Measurements from ENCODE around the gene VPS37B. TPM values are rescaled to one million over a fixed set of nuclear protein-coding genes. Genes with fewer than 3 reads are reported as not detected.

The VPS37B gene
- total RNA-seq, 1 experiment from 2014 or later, result 104 TPM

- no peak for TF ChIP-seq CTCF (IDR thresholded peaks at IDR 0.05; ENCODE audit: unreplicated experiment)
- Mint-ChIP-seq H3K9me3 (ENCODE audit: low read depth, unreplicated experiment) (no peaks in the 10 kb centered on the region), H3K4me1 (ENCODE audit: low read depth, unreplicated experiment) (peaks cover 40% of the 10 kb centered on the region), H3K4me3 (ENCODE audit: low read depth, unreplicated experiment) (peak overlapping the region; percentile 64), H3K27ac (ENCODE audit: unreplicated experiment) (no peak overlapping the region), H3K27me3 (ENCODE audit: unreplicated experiment) (no peaks in the 10 kb centered on the region), H3K36me3 (ENCODE audit: insufficient read depth, unreplicated experiment) (peaks cover 90% of the 10 kb centered on the region)
- BruUV-seq (replicated peaks), result no TSS peak
- intact Hi-C loops (cut with micrococcal nuclease; ENCODE audit: unreplicated experiment), result loop anchor here (5.0 kb wide), 1 partner anchor 82 kb away; no protein-coding TSS in a partner anchor
- CTCF ChIA-PET, result interaction anchor here (0.6 to 1.1 kb wide), 5 partner anchors 10 to 135 kb away, joined by 3 to 6 read pairs (median 3); no protein-coding TSS in a partner anchor
- DNase-seq, result no peak
Measured at GRCh38 chr12:122870163-122870842, 25.6 kb downstream of the VPS37B start.

- intact Hi-C loops (cut with micrococcal nuclease; ENCODE audit: unreplicated experiment), result no loop called here
- H3K27ac Mint-ChIP-seq (ENCODE audit: unreplicated experiment), result peak overlapping the region; percentile 77
- H3K4me1 Mint-ChIP-seq (ENCODE audit: low read depth, unreplicated experiment), result peaks cover 38% of the 10 kb centered on the region
Measured at GRCh38 chr12:122869207-122869973, 26.5 kb downstream of the VPS37B start.

DNA sequence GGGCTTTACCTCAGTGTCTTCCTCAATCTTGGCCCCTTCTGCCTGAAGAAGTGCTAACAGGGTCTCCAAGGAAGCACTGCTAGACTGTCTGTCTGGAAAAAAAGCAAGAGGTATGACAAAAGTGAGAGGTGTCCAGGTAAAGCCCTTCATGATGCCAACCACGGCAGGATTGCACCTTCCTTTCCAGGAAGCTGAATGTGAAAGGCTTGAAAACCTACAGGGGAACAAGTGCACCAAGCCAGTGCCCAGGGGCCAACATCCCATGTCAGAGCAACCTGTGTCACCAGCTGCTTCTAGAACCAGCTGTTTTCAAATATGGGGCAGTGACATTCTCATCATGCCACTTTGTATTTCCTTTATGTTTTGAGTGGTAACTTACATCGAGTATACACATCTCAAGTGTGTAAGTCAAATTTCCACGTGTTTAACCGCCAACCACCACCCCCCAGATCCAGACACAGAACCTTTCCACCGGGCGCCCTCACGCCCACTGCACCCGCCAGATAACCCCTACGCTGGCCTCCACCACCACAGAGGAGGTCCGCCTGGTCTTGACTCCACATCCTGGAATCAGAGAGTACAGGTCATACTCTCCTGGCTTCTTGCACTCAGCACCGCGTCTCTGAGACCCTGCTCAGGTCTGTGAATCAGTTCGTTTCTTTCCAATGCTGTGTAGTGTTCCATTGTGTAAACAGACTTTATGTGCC lies 27.3 kb downstream of the VPS37B start:
- CTCF ChIA-PET, result no interaction called here
- no peak for DNase-seq
- no peaks in the 10 kb centered on the region for H3K9me3 Mint-ChIP-seq (ENCODE audit: low read depth, unreplicated experiment)
- no peak for TF ChIP-seq CTCF (IDR thresholded peaks at IDR 0.05; ENCODE audit: unreplicated experiment)
- H3K27me3 Mint-ChIP-seq (ENCODE audit: unreplicated experiment), result no peaks in the 10 kb centered on the region
- H3K4me1 Mint-ChIP-seq (ENCODE audit: low read depth, unreplicated experiment), result peaks cover 30% of the 10 kb centered on the region
- BruUV-seq (replicated peaks), result no TSS peak
- intact Hi-C loops (cut with micrococcal nuclease; ENCODE audit: unreplicated experiment), result no loop called here
- no peak overlapping the region for H3K4me3 Mint-ChIP-seq (ENCODE audit: low read depth, unreplicated experiment)
- peaks cover 97% of the 10 kb centered on the region for H3K36me3 Mint-ChIP-seq (ENCODE audit: insufficient read depth, unreplicated experiment)
- peak overlapping the region; percentile 77 for H3K27ac Mint-ChIP-seq (ENCODE audit: unreplicated experiment)

More at GRCh38 chr12:122869207-122869973, 26.5 kb downstream of the VPS37B start:
- no peak for DNase-seq
- no peak for TF ChIP-seq CTCF (IDR thresholded peaks at IDR 0.05; ENCODE audit: unreplicated experiment)
- peaks cover 99% of the 10 kb centered on the region for H3K36me3 Mint-ChIP-seq (ENCODE audit: insufficient read depth, unreplicated experiment)
- no peak overlapping the region for H3K4me3 Mint-ChIP-seq (ENCODE audit: low read depth, unreplicated experiment)
- H3K9me3 Mint-ChIP-seq (ENCODE audit: low read depth, unreplicated experiment), result no peaks in the 10 kb centered on the region
- no peaks in the 10 kb centered on the region for H3K27me3 Mint-ChIP-seq (ENCODE audit: unreplicated experiment)
- CTCF ChIA-PET, result interaction anchor here (0.7 to 1.1 kb wide), 3 partner anchors 19 to 903 kb away, joined by 3 to 7 read pairs (median 4); no protein-coding TSS in a partner anchor
- BruUV-seq (replicated peaks), result no TSS peak

DNA sequence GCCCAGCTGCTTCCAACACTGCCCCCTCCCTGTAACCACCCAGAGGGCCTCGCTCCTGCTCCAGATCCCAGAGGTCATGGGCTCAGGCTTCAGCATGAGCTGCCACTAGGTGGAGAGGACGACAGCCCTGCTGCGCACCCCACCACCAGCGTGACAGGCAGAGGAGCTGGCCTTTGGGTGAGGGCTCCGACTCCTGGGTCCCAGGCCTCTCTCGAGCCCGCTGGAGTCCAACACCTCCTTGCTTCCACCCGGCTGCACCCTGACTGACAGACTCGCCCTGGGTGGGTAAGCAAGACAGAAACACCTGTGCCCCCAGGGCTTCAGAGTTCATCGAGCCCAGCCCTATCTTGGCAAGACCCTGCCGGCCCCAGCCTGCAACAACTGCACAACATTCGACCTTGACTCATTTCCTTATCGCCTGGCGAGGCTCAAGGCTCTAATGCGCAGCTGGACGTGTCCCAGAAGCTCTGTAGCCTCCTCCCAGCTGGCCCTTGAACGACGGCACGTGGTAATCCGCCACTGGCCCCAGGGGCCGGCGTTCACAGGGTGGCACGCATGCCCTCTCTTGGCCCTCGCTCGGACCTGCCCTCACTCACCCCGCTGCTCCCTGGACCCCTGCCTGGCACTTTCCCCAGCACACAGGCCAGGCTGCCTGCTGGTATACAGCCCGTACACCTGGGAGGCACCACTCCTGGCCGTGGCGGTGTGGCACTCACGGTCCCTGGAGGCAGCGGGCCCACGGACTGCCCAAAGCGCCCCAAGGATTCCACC lies 28.0 kb downstream of the VPS37B start:
- Mint-ChIP-seq H3K9me3 (ENCODE audit: low read depth, unreplicated experiment) (no peaks in the 10 kb centered on the region), H3K4me3 (ENCODE audit: low read depth, unreplicated experiment) (no peak overlapping the region), H3K27me3 (ENCODE audit: unreplicated experiment) (no peaks in the 10 kb centered on the region), H3K27ac (ENCODE audit: unreplicated experiment) (peak overlapping the region; percentile 84), H3K4me1 (ENCODE audit: low read depth, unreplicated experiment) (peaks cover 28% of the 10 kb centered on the region), H3K36me3 (ENCODE audit: insufficient read depth, unreplicated experiment) (peaks cover 97% of the 10 kb centered on the region)
- CTCF ChIA-PET, result interaction anchor here (0.5 to 1.3 kb wide), 3 partner anchors 27 to 48 kb away, joined by 3 to 4 read pairs (median 3); partner anchors contain the start of gene VPS37B
- BruUV-seq (replicated peaks), result no TSS peak
- intact Hi-C loops (cut with micrococcal nuclease; ENCODE audit: unreplicated experiment), result no loop called here
- TF ChIP-seq CTCF (IDR thresholded peaks at IDR 0.05; ENCODE audit: unreplicated experiment), result no peak
- no peak for DNase-seq
